ENCODE measurements around the gene SRC.

SRC gene

GRCh38 chr20:37379967-37380828 lies 34.3 kb downstream of the SRC start:
- Histone ChIP-seq H3K4me1 (ENCODE audit: control insufficient read depth in 1 of 2, insufficient read depth in 1 of 2, low read depth in 1 of 2, low read length in 1 of 2) (peaks cover 28 to 33% of the 10 kb centered on the region in 2 experiments), H3K36me3 (no peaks in the 10 kb centered on the region), H3K9me3 (no peaks in the 10 kb centered on the region), H3K4me3 (ENCODE audit: low read depth in 1 of 2, low read length in 1 of 2) (peak overlapping the region in 1 of 2 experiments; percentile 49), H3K27ac (peak overlapping the region; percentile 36), H3K27me3 (peaks cover 29% of the 10 kb centered on the region)
- no peak for TF ChIP-seq CTCF (IDR thresholded peaks at IDR 0.05)

- Histone ChIP-seq H3K4me3 (ENCODE audit: low read depth in 1 of 2, low read length in 1 of 2) (no peak overlapping the region), H3K36me3 (no peaks in the 10 kb centered on the region), H3K4me1 (ENCODE audit: control insufficient read depth in 1 of 2, insufficient read depth in 1 of 2, low read depth in 1 of 2, low read length in 1 of 2) (peaks cover 28 to 33% of the 10 kb centered on the region in 2 experiments), H3K27me3 (peaks cover 37% of the 10 kb centered on the region), H3K27ac (no peak overlapping the region), H3K9me3 (no peaks in the 10 kb centered on the region)
- TF ChIP-seq CTCF (IDR thresholded peaks at IDR 0.05), result no peak
These were observed 35.1 kb downstream of the SRC start for GRCh38 chr20:37380864-37381579.

- H3K9me3 ChIP-seq, result no peaks in the 10 kb centered on the region
- H3K36me3 ChIP-seq, result no peaks in the 10 kb centered on the region
- peaks cover 28 to 33% of the 10 kb centered on the region in 2 experiments for H3K4me1 ChIP-seq (ENCODE audit: control insufficient read depth in 1 of 2, insufficient read depth in 1 of 2, low read depth in 1 of 2, low read length in 1 of 2)
- H3K27ac ChIP-seq, result no peak overlapping the region
- H3K4me3 ChIP-seq (ENCODE audit: low read depth in 1 of 2, low read length in 1 of 2), result no peak overlapping the region
- TF ChIP-seq CTCF (IDR thresholded peaks at IDR 0.05), result no peak
- H3K27me3 ChIP-seq, result peaks cover 44% of the 10 kb centered on the region
These were observed 35.9 kb downstream of the SRC start for GRCh38 chr20:37381621-37382471.

GRCh38 chr20:37382482-37383120 lies 36.7 kb downstream of the SRC start:
- peaks cover 28 to 30% of the 10 kb centered on the region in 2 experiments for H3K4me1 ChIP-seq (ENCODE audit: control insufficient read depth in 1 of 2, insufficient read depth in 1 of 2, low read depth in 1 of 2, low read length in 1 of 2)

More at GRCh38 chr20:37382482-37383120, 36.7 kb downstream of the SRC start:
- no peaks in the 10 kb centered on the region for H3K36me3 ChIP-seq
- TF ChIP-seq CTCF (IDR thresholded peaks at IDR 0.05), result no peak
- no peak overlapping the region for H3K4me3 ChIP-seq (ENCODE audit: low read depth in 1 of 2, low read length in 1 of 2)
- no peaks in the 10 kb centered on the region for H3K9me3 ChIP-seq
- peaks cover 44% of the 10 kb centered on the region for H3K27me3 ChIP-seq
- H3K27ac ChIP-seq, result no peak overlapping the region
